ENCODE data around the gene MEP1A. TPM values are rescaled to one million over a fixed set of nuclear protein-coding genes. Genes with fewer than 3 reads are reported as not detected.

Gene MEP1A
- total and polyA plus RNA-seq, 2 of the 13 experiments (the other 11 are each of a cell fraction or from before 2014, with no cell fraction given), result 0.24 to 0.83 TPM

DNA sequence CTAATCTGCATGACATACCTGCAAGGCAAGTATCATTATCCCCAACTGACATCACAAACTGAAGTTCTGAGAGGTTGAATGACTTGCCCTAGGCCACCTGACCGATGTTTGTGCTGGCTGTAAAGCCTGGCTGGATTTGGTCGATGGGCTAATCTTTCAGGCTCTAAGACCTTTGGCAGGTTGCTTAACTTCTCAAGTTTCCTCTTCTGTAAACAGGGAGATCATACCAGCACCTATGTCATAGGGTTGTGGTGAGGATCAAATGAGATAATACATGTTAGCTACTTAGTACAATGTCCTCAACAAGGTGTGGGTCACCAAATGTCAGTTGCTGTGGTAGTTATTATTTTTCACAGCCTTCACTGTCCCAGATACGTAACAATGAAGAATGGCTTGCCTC is 32.3 kb upstream of the MEP1A start:
- H3K9ac ChIP-seq (ENCODE audit: insufficient read depth, low read depth, low read length), result no peak overlapping the region
- no peak overlapping the region for H3K4me2 ChIP-seq (ENCODE audit: low read depth, low read length)
- no peaks in the 10 kb centered on the region for H4K20me1 ChIP-seq (ENCODE audit: insufficient read depth, low read length)
- H3K4me3 ChIP-seq (replicated peaks in 1 of 3; ENCODE audit: insufficient read depth in 1 of 3, low read depth in 2 of 3, low read length in 3 of 3), result no peak overlapping the region
- BruUV-seq (replicated peaks), result no TSS peak
- H3K79me2 ChIP-seq (ENCODE audit: insufficient read depth, low read length), result no peaks in the 10 kb centered on the region
- DNase-seq (ENCODE audit: low spot score) (no peak), FAIRE-seq (no peak), ATAC-seq (no peak)
- WGBS (ENCODE audit: low lambda C conversion rate), result 6% methylated on average over 3 of the region's 3 CpGs
- ChIA-PET CTCF (ENCODE audit: low intra/inter-chr PET ratio, low total read pairs) (no interaction called here), POLR2A (no interaction called here)
- TF ChIP-seq MTA1 (CRISPR knock-in tag; IDR thresholded peaks at IDR 0.05; ENCODE audit: borderline replicate concordance) (no peak), SRY (CRISPR knock-in tag; IDR thresholded peaks at IDR 0.05) (no peak), CREM (IDR thresholded peaks at IDR 0.05) (no peak), CREM (CRISPR knock-in tag; IDR thresholded peaks at IDR 0.05) (no peak), KMT2B (CRISPR knock-in tag; IDR thresholded peaks at IDR 0.05) (no peak), AGO2 (optimal IDR thresholded peaks at IDR 0.05; ENCODE audit: low read depth, low read length) (no peak), ZNF296 (CRISPR knock-in tag; conservative IDR thresholded peaks at IDR 0.05) (no peak), ZBTB42 (CRISPR knock-in tag; IDR thresholded peaks at IDR 0.05) (no peak), ZNF615 (CRISPR knock-in tag; IDR thresholded peaks at IDR 0.05; ENCODE audit: borderline replicate concordance) (no peak), ZBTB7A (CRISPR knock-in tag; IDR thresholded peaks at IDR 0.05) (no peak), MEF2D (CRISPR knock-in tag; IDR thresholded peaks at IDR 0.05) (no peak), ZNF644 (CRISPR knock-in tag; IDR thresholded peaks at IDR 0.05; ENCODE audit: low read depth) (no peak)
- TF ChIP-seq, protein P1, sequence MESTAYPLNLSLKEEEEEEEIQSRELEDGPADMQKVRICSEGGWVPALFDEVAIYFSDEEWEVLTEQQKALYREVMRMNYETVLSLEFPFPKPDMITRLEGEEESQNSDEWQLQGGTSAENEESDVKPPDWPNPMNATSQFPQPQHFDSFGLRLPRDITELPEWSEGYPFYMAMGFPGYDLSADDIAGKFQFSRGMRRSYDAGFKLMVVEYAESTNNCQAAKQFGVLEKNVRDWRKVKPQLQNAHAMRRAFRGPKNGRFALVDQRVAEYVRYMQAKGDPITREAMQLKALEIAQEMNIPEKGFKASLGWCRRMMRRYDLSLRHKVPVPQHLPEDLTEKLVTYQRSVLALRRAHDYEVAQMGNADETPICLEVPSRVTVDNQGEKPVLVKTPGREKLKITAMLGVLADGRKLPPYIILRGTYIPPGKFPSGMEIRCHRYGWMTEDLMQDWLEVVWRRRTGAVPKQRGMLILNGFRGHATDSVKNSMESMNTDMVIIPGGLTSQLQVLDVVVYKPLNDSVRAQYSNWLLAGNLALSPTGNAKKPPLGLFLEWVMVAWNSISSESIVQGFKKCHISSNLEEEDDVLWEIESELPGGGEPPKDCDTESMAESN (CRISPR knock-in tag; conservative IDR thresholded peaks at IDR 0.05), result no peak
- TF ChIP-seq, protein P2, sequence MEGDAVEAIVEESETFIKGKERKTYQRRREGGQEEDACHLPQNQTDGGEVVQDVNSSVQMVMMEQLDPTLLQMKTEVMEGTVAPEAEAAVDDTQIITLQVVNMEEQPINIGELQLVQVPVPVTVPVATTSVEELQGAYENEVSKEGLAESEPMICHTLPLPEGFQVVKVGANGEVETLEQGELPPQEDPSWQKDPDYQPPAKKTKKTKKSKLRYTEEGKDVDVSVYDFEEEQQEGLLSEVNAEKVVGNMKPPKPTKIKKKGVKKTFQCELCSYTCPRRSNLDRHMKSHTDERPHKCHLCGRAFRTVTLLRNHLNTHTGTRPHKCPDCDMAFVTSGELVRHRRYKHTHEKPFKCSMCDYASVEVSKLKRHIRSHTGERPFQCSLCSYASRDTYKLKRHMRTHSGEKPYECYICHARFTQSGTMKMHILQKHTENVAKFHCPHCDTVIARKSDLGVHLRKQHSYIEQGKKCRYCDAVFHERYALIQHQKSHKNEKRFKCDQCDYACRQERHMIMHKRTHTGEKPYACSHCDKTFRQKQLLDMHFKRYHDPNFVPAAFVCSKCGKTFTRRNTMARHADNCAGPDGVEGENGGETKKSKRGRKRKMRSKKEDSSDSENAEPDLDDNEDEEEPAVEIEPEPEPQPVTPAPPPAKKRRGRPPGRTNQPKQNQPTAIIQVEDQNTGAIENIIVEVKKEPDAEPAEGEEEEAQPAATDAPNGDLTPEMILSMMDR (CRISPR knock-in tag; IDR thresholded peaks at IDR 0.05), result no peak
- peaks cover 12% of the 10 kb centered on the region for H3K4me1 ChIP-seq (ENCODE audit: insufficient read depth, low read length)
- in situ Hi-C loops (cut with HindIII; ENCODE audit: extremely low pct_ligation_motif_present, low pct_unique_long_range_greater_than_20kb), result no loop called here
- H3K27ac ChIP-seq (ENCODE audit: extremely low read length, insufficient read depth, low read length), result no peak overlapping the region
- no peaks in the 10 kb centered on the region for H3K9me3 ChIP-seq (ENCODE audit: low read length)
- H3K27me3 ChIP-seq (ENCODE audit: control insufficient read depth in 1 of 2, insufficient read depth in 2 of 2, low read length in 2 of 2), result no peaks in the 10 kb centered on the region
- H3K36me3 ChIP-seq (replicated peaks in 1 of 2; ENCODE audit: control insufficient read depth in 1 of 2, insufficient read depth in 2 of 2, low read length in 2 of 2), result no peaks in the 10 kb centered on the region
- H2AFZ ChIP-seq (ENCODE audit: low read length), result no peak overlapping the region
- intact Hi-C loops (cut with micrococcal nuclease; ENCODE audit: unreplicated experiment), result no loop called here

All from HepG2 (cell line).